HEK293 (cell line): ENCODE measurements around the gene LLGL2.

ENCODE experiments used
- CTCF ChIA-PET: fragments of 350-600 bp; formaldehyde crosslinking; extraction: SDS; loops from one replicate; lab custom pipeline; 2021; ENCODE audit warnings: antibody characterized with exemption; lab: Yijun Ruan, JAX
- POLR2A ChIA-PET: fragments of 300-600 bp; formaldehyde crosslinking; extraction: SDS; loops from one replicate; lab custom pipeline; 2020; ENCODE audit warnings: antibody characterized with exemption, inconsistent platforms; lab: Yijun Ruan, JAX
- H3K27ac ChIP-seq: fragments of 200-500 bp; sonication (Bioruptor generic); 2 replicates; pipeline ENCODE4 v1.5.1; 2014; ENCODE audit warnings: low read depth, low read length, control low read depth, inconsistent platforms; ENCODE audit errors: extremely low read depth
- H3K36me3 ChIP-seq, 2 experiments: fragments of 200-500 bp in 1 of 2; sonication (Bioruptor generic) in 1 of 2; 1 replicate in 1 of 2; 2 replicates in 1 of 2; pipeline ENCODE4 v1.5.1; 2014 to 2017; ENCODE audit warnings: inconsistent platforms in 2 of 2, low read length in 2 of 2; ENCODE audit not compliant: control insufficient read depth in 2 of 2, insufficient read depth in 1 of 2
- H3K4me1 ChIP-seq: fragments of 200-500 bp; sonication (Bioruptor generic); 2 replicates; pipeline ENCODE4 v1.5.1; 2014; ENCODE audit warnings: mild to moderate bottlenecking, low read length, inconsistent platforms; ENCODE audit not compliant: control insufficient read depth, insufficient read depth
- H3K4me3 ChIP-seq: 2 replicates; pipeline ENCODE4 v1.5.1; 2011; ENCODE audit warnings: low read depth, mild to moderate bottlenecking, control low read depth, low read length, moderate library complexity
- H3K9me3 ChIP-seq: fragments of 200-500 bp; sonication (Bioruptor generic); 2 replicates; pipeline ENCODE4 v1.5.1; 2014; ENCODE audit warnings: low read depth, low read length, inconsistent platforms; ENCODE audit not compliant: control insufficient read depth, insufficient read depth
- GLI2 ChIP-seq: fragments of 450-650 bp; formaldehyde crosslinking; IDR thresholded peaks from 2 replicates; pipeline ENCODE4; 2017; ENCODE audit warnings: missing biosample characterization, missing genetic modification characterization, low read depth, borderline replicate concordance
- KLF1 ChIP-seq: fragments of 450-650 bp; formaldehyde crosslinking; IDR thresholded peaks from 2 replicates; pipeline ENCODE4 v1.5.1; 2016; ENCODE audit warnings: missing biosample characterization, missing genetic modification characterization
- SP7 ChIP-seq: fragments of 450-650 bp; formaldehyde crosslinking; IDR thresholded peaks from 2 replicates; pipeline ENCODE4 v1.5.1; 2016; ENCODE audit warnings: missing biosample characterization, missing genetic modification characterization
- TRIM28 ChIP-seq: IDR thresholded peaks from 2 replicates; pipeline ENCODE4 v1.6.1; 2011; ENCODE audit warnings: low read length, control low read depth, borderline replicate concordance
- WT1 ChIP-seq: fragments of 450-650 bp; formaldehyde crosslinking; IDR thresholded peaks from 2 replicates; pipeline ENCODE4 v1.5.1; 2016; ENCODE audit warnings: missing biosample characterization, missing genetic modification characterization
- ZNF133 ChIP-seq: fragments of 450-650 bp; formaldehyde crosslinking; IDR thresholded peaks from 2 replicates; pipeline ENCODE4 v1.5.1; 2016; ENCODE audit warnings: missing biosample characterization, missing genetic modification characterization
- ZNF140 ChIP-seq: fragments of 450-650 bp; formaldehyde crosslinking; IDR thresholded peaks from 2 replicates; pipeline ENCODE4 v1.5.1; 2016; ENCODE audit warnings: missing biosample characterization, missing genetic modification characterization
- ZNF175 ChIP-seq: fragments of 450-650 bp; formaldehyde crosslinking; IDR thresholded peaks from 2 replicates; pipeline ENCODE4 v1.5.1; 2016; ENCODE audit warnings: missing biosample characterization, missing genetic modification characterization
- ZNF24 ChIP-seq: fragments of 450-650 bp; formaldehyde crosslinking; IDR thresholded peaks from 2 replicates; pipeline ENCODE4 v1.5.1; 2016; ENCODE audit warnings: missing biosample characterization, missing genetic modification characterization
- ZNF292 ChIP-seq: fragments of 450-650 bp; formaldehyde crosslinking; IDR thresholded peaks from 2 replicates; pipeline ENCODE4 v1.5.1; 2016; ENCODE audit warnings: low read depth, missing biosample characterization, missing genetic modification characterization, borderline replicate concordance
- ZNF48 ChIP-seq: fragments of 450-650 bp; formaldehyde crosslinking; IDR thresholded peaks from 2 replicates; pipeline ENCODE4 v1.5.1; 2016; ENCODE audit warnings: missing biosample characterization, missing genetic modification characterization
- ZNF549 ChIP-seq: fragments of 450-650 bp; IDR thresholded peaks from 2 replicates; pipeline ENCODE4 v1.5.1; 2018; ENCODE audit warnings: missing biosample characterization, missing genetic modification characterization, mild to moderate bottlenecking, inconsistent platforms, moderate library complexity
- ZNF621 ChIP-seq: fragments of 450-650 bp; formaldehyde crosslinking; IDR thresholded peaks from 2 replicates; pipeline ENCODE4 v1.5.1; 2017; ENCODE audit warnings: missing biosample characterization, missing genetic modification characterization
- ZNF623 ChIP-seq: fragments of 450-650 bp; formaldehyde crosslinking; IDR thresholded peaks from 2 replicates; pipeline ENCODE4 v1.5.1; 2016; ENCODE audit warnings: missing biosample characterization, missing genetic modification characterization
- ZNF629 ChIP-seq: fragments of 450-650 bp; formaldehyde crosslinking; IDR thresholded peaks from 2 replicates; pipeline ENCODE4 v1.5.1; 2017; ENCODE audit warnings: missing biosample characterization, missing genetic modification characterization
- ZNF701 ChIP-seq: fragments of 450-650 bp; formaldehyde crosslinking; IDR thresholded peaks from 2 replicates; pipeline ENCODE4 v1.5.1; 2016; ENCODE audit warnings: missing biosample characterization, missing genetic modification characterization
- ZSCAN23 ChIP-seq: fragments of 450-650 bp; formaldehyde crosslinking; IDR thresholded peaks from 2 replicates; pipeline ENCODE4 v1.5.1; 2016; ENCODE audit warnings: missing biosample characterization, missing genetic modification characterization
- TF ChIP-seq, protein P1 (sequence below): fragments of 450-650 bp; formaldehyde crosslinking; conservative IDR thresholded peaks from 2 replicates; pipeline ENCODE4 v1.5.1; 2016; ENCODE audit warnings: low read depth, missing biosample characterization, missing genetic modification characterization
- TF ChIP-seq, protein P2 (sequence below): fragments of 450-650 bp; formaldehyde crosslinking; IDR thresholded peaks from 2 replicates; pipeline ENCODE4 v1.5.1; 2016; ENCODE audit warnings: missing biosample characterization, missing genetic modification characterization
- TF ChIP-seq, protein P3 (sequence below): fragments of 450-650 bp; formaldehyde crosslinking; IDR thresholded peaks from 2 replicates; pipeline ENCODE4 v1.5.1; 2016; ENCODE audit warnings: missing biosample characterization, missing genetic modification characterization
- TF ChIP-seq, protein P4 (sequence below): fragments of 450-650 bp; IDR thresholded peaks from 2 replicates; pipeline ENCODE4 v1.5.1; 2018; ENCODE audit warnings: missing biosample characterization, mild to moderate bottlenecking, missing genetic modification characterization
- TF ChIP-seq, protein P5 (sequence below): fragments of 450-650 bp; formaldehyde crosslinking; IDR thresholded peaks from 2 replicates; pipeline ENCODE4 v1.5.1; 2016; ENCODE audit warnings: missing biosample characterization, missing genetic modification characterization
- TF ChIP-seq, protein P6 (sequence below): fragments of 450-650 bp; formaldehyde crosslinking; IDR thresholded peaks from 2 replicates; pipeline ENCODE4 v1.5.0; 2017; ENCODE audit warnings: missing biosample characterization, missing genetic modification characterization, borderline replicate concordance
- TF ChIP-seq, protein P7 (sequence below): fragments of 450-650 bp; formaldehyde crosslinking; IDR thresholded peaks from 2 replicates; pipeline ENCODE4 v1.5.1; 2017; ENCODE audit warnings: missing biosample characterization, mild to moderate bottlenecking, missing genetic modification characterization, moderate library complexity

The LLGL2 gene

DNA sequence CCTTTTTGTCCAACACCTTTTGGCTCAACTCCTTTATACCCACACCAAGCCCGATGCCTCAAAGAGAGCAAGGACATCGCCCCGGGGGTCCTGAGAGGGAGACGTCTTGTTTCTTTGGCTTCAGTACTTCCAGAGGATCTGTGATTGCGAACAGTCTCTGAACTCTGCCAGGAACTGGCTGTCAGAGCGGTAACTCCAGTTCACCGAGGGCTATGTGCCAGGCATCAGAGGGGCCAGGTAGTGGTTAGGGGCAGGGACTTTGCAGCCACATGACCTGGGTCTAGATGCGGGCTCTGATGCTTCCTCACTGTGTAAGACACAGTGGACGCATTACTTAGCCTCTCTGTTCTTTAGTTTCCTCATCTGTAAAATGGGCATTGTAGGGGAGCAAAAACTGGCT is 21.6 kb downstream of the LLGL2 start:
- H3K36me3 ChIP-seq = no peaks in the 10 kb centered on the region
- ChIA-PET CTCF (no interaction called here), POLR2A (no interaction called here)

DNA sequence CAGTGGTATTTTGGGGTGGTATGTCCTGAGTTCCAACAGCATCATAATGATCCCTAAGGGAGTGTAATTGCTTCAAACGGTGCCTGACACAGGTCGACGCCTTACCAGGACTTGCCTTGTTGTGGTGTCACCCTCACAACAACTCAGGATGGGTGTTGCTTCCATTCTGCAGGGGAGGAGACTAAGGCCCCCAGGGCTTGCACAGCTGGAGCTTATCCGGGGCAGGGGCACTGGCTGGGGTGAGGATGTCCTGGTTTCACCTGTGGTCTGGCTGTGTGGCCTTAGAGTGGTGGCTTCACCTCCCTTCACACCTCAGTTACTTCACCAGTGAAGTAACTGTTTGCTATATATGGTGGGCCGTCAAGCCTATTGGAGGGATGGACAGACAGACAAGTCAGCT is 23.3 kb downstream of the LLGL2 start:
- Histone ChIP-seq H3K4me1 (peaks cover 10% of the 10 kb centered on the region; the same call in 1 of the 2 replicates), H3K36me3 (no peaks in the 10 kb centered on the region), H3K4me3 (no peak overlapping the region), H3K27ac (peak overlapping the region; percentile 34; the same call in 1 of the 2 replicates), H3K9me3 (no peaks in the 10 kb centered on the region)
- CTCF ChIA-PET = interaction anchor here (1.1 to 1.3 kb wide), 3 partner anchors 9 to 84 kb away, joined by 3 to 8 read pairs (median 3); partner anchors contain the start of genes LLGL2 and SMIM5
- POLR2A ChIA-PET = interaction anchor here (0.7 to 1.0 kb wide), 7 partner anchors 9 to 186 kb away, joined by 3 to 9 read pairs (median 5); partner anchors contain the start of genes LLGL2 and TSEN54
- TF ChIP-seq, protein P1, sequence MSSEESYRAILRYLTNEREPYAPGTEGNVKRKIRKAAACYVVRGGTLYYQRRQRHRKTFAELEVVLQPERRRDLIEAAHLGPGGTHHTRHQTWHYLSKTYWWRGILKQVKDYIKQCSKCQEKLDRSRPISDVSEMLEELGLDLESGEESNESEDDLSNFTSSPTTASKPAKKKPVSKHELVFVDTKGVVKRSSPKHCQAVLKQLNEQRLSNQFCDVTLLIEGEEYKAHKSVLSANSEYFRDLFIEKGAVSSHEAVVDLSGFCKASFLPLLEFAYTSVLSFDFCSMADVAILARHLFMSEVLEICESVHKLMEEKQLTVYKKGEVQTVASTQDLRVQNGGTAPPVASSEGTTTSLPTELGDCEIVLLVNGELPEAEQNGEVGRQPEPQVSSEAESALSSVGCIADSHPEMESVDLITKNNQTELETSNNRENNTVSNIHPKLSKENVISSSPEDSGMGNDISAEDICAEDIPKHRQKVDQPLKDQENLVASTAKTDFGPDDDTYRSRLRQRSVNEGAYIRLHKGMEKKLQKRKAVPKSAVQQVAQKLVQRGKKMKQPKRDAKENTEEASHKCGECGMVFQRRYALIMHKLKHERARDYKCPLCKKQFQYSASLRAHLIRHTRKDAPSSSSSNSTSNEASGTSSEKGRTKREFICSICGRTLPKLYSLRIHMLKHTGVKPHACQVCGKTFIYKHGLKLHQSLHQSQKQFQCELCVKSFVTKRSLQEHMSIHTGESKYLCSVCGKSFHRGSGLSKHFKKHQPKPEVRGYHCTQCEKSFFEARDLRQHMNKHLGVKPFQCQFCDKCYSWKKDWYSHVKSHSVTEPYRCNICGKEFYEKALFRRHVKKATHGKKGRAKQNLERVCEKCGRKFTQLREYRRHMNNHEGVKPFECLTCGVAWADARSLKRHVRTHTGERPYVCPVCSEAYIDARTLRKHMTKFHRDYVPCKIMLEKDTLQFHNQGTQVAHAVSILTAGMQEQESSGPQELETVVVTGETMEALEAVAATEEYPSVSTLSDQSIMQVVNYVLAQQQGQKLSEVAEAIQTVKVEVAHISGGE = no peak
- TF ChIP-seq WT1 (tag by site-specific recombination) = no peak
- TF ChIP-seq, protein P2, sequence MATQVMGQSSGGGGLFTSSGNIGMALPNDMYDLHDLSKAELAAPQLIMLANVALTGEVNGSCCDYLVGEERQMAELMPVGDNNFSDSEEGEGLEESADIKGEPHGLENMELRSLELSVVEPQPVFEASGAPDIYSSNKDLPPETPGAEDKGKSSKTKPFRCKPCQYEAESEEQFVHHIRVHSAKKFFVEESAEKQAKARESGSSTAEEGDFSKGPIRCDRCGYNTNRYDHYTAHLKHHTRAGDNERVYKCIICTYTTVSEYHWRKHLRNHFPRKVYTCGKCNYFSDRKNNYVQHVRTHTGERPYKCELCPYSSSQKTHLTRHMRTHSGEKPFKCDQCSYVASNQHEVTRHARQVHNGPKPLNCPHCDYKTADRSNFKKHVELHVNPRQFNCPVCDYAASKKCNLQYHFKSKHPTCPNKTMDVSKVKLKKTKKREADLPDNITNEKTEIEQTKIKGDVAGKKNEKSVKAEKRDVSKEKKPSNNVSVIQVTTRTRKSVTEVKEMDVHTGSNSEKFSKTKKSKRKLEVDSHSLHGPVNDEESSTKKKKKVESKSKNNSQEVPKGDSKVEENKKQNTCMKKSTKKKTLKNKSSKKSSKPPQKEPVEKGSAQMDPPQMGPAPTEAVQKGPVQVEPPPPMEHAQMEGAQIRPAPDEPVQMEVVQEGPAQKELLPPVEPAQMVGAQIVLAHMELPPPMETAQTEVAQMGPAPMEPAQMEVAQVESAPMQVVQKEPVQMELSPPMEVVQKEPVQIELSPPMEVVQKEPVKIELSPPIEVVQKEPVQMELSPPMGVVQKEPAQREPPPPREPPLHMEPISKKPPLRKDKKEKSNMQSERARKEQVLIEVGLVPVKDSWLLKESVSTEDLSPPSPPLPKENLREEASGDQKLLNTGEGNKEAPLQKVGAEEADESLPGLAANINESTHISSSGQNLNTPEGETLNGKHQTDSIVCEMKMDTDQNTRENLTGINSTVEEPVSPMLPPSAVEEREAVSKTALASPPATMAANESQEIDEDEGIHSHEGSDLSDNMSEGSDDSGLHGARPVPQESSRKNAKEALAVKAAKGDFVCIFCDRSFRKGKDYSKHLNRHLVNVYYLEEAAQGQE (tag by site-specific recombination) = no peak
- TF ChIP-seq, protein P3, sequence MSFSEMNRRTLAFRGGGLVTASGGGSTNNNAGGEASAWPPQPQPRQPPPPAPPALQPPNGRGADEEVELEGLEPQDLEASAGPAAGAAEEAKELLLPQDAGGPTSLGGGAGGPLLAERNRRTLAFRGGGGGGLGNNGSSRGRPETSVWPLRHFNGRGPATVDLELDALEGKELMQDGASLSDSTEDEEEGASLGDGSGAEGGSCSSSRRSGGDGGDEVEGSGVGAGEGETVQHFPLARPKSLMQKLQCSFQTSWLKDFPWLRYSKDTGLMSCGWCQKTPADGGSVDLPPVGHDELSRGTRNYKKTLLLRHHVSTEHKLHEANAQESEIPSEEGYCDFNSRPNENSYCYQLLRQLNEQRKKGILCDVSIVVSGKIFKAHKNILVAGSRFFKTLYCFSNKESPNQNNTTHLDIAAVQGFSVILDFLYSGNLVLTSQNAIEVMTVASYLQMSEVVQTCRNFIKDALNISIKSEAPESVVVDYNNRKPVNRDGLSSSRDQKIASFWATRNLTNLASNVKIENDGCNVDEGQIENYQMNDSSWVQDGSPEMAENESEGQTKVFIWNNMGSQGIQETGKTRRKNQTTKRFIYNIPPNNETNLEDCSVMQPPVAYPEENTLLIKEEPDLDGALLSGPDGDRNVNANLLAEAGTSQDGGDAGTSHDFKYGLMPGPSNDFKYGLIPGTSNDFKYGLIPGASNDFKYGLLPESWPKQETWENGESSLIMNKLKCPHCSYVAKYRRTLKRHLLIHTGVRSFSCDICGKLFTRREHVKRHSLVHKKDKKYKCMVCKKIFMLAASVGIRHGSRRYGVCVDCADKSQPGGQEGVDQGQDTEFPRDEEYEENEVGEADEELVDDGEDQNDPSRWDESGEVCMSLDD (tag by site-specific recombination) = no peak
- TF ChIP-seq, protein P4, sequence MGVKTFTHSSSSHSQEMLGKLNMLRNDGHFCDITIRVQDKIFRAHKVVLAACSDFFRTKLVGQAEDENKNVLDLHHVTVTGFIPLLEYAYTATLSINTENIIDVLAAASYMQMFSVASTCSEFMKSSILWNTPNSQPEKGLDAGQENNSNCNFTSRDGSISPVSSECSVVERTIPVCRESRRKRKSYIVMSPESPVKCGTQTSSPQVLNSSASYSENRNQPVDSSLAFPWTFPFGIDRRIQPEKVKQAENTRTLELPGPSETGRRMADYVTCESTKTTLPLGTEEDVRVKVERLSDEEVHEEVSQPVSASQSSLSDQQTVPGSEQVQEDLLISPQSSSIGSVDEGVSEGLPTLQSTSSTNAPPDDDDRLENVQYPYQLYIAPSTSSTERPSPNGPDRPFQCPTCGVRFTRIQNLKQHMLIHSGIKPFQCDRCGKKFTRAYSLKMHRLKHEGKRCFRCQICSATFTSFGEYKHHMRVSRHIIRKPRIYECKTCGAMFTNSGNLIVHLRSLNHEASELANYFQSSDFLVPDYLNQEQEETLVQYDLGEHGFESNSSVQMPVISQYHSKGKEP (tag by site-specific recombination) = no peak
- no peak for TF ChIP-seq ZSCAN23 (tag by site-specific recombination)
- no peak for TF ChIP-seq ZNF24 (tag by site-specific recombination)
- TF ChIP-seq TRIM28 = no peak
- TF ChIP-seq, protein P5, sequence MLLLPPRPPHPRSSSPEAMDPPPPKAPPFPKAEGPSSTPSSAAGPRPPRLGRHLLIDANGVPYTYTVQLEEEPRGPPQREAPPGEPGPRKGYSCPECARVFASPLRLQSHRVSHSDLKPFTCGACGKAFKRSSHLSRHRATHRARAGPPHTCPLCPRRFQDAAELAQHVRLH (tag by site-specific recombination) = no peak
- no peak for TF ChIP-seq ZNF48 (tag by site-specific recombination)
- TF ChIP-seq, protein P6, sequence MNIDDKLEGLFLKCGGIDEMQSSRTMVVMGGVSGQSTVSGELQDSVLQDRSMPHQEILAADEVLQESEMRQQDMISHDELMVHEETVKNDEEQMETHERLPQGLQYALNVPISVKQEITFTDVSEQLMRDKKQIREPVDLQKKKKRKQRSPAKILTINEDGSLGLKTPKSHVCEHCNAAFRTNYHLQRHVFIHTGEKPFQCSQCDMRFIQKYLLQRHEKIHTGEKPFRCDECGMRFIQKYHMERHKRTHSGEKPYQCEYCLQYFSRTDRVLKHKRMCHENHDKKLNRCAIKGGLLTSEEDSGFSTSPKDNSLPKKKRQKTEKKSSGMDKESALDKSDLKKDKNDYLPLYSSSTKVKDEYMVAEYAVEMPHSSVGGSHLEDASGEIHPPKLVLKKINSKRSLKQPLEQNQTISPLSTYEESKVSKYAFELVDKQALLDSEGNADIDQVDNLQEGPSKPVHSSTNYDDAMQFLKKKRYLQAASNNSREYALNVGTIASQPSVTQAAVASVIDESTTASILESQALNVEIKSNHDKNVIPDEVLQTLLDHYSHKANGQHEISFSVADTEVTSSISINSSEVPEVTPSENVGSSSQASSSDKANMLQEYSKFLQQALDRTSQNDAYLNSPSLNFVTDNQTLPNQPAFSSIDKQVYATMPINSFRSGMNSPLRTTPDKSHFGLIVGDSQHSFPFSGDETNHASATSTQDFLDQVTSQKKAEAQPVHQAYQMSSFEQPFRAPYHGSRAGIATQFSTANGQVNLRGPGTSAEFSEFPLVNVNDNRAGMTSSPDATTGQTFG (tag by site-specific recombination) = no peak
- no peak for TF ChIP-seq ZNF621
- TF ChIP-seq ZNF175 (tag by site-specific recombination) = no peak
- no peak for TF ChIP-seq ZNF629 (tag by site-specific recombination)

More for the DNA sequence above, 21.6 kb downstream of the LLGL2 start:
- no peak overlapping the region for H3K27ac ChIP-seq
- no peaks in the 10 kb centered on the region for H3K9me3 ChIP-seq
- TF ChIP-seq, protein P7, sequence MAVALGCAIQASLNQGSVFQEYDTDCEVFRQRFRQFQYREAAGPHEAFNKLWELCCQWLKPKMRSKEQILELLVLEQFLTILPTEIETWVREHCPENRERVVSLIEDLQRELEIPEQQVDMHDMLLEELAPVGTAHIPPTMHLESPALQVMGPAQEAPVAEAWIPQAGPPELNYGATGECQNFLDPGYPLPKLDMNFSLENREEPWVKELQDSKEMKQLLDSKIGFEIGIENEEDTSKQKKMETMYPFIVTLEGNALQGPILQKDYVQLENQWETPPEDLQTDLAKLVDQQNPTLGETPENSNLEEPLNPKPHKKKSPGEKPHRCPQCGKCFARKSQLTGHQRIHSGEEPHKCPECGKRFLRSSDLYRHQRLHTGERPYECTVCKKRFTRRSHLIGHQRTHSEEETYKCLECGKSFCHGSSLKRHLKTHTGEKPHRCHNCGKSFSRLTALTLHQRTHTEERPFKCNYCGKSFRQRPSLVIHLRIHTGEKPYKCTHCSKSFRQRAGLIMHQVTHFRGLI (tag by site-specific recombination) = no peak
- TF ChIP-seq ZNF140 (tag by site-specific recombination) = no peak
- no peak for TF ChIP-seq ZNF133 (tag by site-specific recombination)
- TF ChIP-seq ZNF623 (tag by site-specific recombination) = no peak
- no peak for TF ChIP-seq ZNF701 (tag by site-specific recombination)
- no peak for TF ChIP-seq ZNF292 (tag by site-specific recombination)
- no peak for TF ChIP-seq GLI2
- TF ChIP-seq SP7 (tag by site-specific recombination) = no peak
- TF ChIP-seq KLF1 (tag by site-specific recombination) = no peak
- no peak for TF ChIP-seq ZNF549 (tag by site-specific recombination)
- H3K4me1 ChIP-seq = peaks cover 10% of the 10 kb centered on the region; the same call in 1 of the 2 replicates
- H3K4me3 ChIP-seq = no peak overlapping the region
